Measurements from ENCODE around the gene ELAVL1.
A peak's percentile ranks its signal among the peaks of the same experiment; 100 is the strongest.
"Not testable (repeated sequence)": the region's sequence is repeated elsewhere in the genome, so short reads cannot be mapped to it uniquely, and the experiment has no call there.

Gene ELAVL1

GRCh38 chr19:7920519-7921301 is 84.7 kb downstream of the ELAVL1 start:
- peak; percentile 92 to 97 for DNase-seq

DNA sequence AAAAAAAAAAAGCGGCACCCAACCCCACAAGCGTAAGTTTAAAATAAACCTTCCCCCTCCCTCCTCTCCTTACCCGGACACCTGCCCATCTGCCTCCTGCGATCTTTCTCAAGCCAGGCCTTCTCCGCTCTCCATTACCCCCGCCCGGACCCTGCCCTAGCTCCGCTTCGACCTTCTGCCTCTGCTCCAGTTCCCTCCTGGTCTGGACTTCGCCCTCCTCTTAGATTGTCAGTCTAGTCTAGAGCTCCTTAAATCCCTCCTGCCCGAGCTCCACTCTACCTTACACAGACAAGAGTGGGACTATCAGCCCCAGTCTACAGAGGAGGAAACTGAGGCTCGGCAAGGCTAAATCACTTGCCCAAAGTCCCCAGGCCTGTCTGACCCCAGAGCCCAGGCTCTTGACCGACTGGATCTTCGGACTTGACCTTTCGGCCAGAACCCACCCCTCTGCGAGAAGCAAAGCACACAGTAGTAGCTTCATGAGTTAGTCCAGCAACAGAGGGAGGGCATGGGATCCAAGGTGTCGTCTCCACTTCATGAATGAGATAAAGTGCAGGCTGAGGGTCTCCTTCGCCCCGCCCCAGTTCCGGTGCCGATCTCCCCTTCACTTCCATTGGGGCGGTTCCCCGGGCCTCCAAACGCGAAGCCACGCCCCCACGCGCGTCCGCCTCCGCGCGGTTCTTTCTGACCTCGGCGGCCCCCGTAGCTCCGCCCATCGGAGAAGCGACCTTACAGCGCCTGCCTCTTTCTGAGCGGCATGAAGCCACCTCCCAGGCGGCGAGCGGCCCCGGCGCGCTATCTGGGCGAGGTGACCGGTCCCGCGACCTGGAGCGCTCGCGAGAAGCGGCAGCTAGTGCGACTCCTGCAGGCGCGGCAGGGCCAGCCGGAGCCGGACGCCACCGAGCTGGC is 85.6 kb downstream of the ELAVL1 start, which contains the start of gene SNAPC2:
Gene SNAPC2 (plus strand): TSS at position 729 of the 909 bp plus-strand sequence. CDS start 29 bp downstream, at position 758.
- peak; percentile 89 to 95 for DNase-seq

DNA sequence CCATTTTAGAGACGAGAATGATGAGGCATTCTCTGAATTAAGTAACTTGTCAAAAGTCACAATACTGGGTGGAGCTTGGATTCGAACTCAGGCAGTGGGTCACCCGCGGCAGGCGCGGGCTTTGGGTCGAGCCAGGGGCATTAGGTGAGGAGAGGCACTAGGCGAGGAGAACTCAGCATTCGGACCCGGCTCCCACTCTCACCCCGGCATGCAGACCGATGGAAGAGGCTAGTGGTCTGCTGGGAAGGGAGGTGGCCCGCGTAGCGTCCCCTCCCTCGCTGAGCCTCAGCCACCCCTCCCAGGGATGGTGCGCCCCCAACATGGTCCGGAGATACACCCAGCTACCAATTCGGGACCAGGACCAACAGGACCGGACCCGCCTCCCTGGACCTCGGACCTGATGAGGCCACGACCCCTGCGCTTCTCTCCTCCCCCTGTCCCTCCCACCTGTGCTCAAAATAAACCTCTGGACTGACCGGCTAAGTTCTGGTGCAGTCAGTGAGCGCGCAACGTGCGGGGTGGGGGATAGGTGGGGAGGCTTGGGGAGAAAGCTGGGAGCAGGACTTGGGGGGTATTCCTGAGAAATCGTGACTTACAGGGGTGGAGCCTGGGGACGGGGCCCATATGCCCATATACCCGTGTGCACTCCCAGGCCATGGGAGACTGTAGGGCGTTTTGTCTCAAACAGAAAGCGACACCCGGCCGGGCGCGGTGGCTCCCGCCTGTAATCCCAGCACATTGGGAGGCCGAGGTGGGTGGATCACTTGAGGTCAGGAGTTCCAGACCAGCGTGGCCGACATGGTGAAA is 86.6 kb downstream of the ELAVL1 start:
- peak in 1 of 2 experiments; percentile 28 for DNase-seq

- not testable (repeated sequence) for DNase-seq
These were observed 87.3 kb downstream of the ELAVL1 start for GRCh38 chr19:7918062-7918614.

DNA sequence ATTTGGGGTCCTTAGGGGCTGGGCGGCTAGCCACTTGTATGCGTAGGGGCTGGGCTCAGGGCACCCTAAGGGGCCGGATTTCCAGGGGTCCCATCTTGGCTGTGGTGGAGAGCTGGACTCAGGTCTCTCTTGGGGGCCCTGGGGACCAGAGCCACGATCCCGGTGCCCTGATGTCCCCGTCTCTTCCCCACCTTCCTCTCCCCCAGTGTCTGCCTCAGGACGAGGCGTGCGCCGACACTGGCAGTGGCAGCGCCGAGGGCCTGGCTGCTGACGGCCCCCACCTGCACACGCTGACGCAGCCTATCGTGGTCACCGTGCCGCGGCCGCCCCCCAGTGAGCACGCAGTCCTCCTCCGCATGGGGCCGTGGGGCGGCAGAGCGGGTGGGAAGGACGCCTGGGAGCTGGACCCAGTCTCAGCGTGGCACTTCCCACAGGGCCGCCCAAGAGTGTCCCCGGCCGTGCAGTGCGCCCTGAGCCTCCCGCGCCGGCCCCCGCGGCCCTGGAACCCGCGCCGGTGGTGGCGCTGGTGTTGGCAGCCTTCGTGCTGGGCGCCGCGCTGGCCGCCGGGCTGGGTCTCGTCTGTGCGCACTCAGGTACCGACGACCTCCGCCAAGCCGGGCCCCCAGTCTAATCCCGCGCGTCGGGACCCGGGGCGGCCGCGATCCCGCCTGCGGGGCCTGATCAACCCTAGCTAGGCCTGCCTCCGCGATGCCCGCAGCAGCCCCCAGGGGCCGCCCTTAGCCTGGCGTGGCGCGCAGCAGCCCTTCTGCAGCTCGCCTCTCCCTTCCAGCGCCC is 88.0 kb downstream of the ELAVL1 start:
- DNase-seq: peak; percentile 37 to 67

- DNase-seq: no peak
These were observed 88.5 kb downstream of the ELAVL1 start for GRCh38 chr19:7916955-7917266.

DNA sequence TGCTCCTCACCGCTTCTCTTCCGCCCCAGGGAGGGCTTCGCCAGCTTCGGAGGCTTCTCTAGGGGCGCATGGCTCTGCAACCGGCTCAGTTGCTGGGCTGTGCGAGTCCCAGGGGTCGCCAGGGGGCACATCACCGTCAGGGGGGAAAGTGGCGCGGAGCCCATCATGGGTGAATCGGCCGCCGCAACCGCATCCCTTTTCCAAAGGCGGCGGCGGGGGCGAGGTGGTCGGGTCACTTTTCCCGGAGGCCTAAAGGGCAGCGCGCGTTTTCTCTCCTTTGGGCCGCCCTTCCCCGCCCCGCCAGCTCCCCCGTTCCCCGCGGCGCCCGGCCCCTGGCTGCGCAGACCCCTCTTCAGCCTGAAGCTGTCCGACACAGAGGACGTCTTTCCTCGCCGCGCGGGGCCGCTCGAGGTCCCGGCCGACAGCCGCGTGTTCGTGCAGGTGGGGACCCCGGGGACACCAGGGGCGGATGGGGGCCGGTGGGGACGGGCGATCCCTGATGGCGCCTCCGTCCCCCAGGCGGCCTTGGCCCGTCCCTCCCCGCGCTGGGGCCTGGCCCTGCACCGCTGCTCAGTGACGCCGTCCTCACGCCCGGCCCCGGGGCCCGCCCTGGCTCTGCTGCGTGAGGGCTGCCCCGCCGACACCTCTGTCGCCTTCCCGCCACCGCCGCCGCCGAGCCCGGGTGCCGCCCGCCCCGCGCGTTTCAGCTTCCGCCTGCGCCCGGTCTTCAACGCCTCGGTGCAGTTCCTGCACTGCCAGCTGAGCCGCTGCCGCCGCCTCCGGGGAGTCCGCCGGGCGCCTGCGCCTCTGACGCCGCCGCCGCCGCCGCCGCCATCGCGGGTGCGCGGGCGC is 89.1 kb downstream of the ELAVL1 start:
- DNase-seq: peak in 1 of 2 experiments; percentile 51

DNA sequence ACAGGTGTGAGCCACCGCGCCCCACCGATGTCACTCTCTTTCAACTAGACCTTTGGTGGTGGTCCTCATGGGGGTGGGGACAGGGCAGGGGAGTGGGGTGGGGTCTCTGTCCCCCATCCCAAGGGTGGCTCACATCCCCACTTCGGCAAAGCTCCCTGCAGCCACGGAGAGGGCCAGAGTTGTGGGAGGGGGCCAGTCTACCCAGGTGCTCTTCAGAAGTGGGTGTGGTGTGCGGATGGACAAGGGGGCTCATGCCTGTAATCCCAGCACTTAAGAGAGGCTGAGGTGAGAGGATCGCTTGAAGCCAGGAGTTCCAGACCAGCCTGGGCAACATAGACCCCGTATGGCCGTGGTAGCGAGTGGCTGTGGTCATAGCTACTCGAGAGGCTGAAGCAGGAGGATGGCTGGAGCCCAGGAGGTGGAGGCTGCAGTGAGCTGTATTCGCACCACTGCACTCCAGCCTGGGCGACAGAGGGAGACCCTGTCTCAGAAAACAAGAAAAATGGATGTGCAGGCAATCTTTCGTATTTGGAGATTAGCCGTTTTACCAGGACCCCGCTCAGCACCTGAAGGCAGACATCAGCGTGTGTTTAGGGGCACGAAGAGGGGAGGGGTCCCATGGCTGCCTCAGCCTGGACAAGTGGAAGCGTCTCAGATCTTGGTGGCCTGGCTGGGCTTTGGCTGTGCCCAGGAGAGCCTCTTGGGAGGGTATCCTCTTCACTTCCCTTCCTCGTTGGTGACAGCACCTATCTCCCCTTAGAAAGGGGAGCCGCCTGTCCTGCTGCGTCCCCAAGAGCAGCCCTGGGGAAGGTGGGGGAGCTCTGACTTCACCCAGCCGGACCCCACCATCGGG is 90.0 kb downstream of the ELAVL1 start:
- no peak for DNase-seq

DNA sequence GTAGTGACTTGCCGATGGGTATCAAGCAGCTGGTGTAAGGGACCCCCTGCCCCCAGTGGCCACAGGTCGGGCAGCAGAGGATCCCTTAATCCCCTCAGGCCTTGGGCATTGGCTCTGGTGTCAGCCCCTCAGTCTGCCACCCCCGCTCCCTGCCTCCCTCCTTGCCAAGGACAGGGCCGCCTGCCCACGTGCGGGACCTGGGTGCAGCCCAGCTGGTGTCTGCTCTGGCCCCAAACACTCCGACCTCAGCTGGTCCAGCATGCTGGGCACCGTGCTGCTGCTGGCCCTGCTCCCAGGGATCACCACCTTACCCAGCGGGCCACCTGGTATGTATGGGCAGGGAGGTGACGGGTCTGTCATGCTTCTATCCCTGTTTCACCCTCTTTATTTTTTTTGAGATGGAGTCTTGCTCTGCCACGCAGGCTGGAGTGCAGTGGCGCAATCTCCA is 90.8 kb downstream of the ELAVL1 start, which contains the start of gene TGFBR3L:
Gene TGFBR3L (plus strand): TSS at position 233 of the 448 bp plus-strand sequence.
- peak in 1 of 2 experiments; percentile 20 for DNase-seq

GRCh38 chr19:7914099-7914498 is 91.3 kb downstream of the ELAVL1 start:
- no peak for DNase-seq

- DNase-seq: no peak
These were observed 91.8 kb downstream of the ELAVL1 start for GRCh38 chr19:7913652-7914051.

DNA sequence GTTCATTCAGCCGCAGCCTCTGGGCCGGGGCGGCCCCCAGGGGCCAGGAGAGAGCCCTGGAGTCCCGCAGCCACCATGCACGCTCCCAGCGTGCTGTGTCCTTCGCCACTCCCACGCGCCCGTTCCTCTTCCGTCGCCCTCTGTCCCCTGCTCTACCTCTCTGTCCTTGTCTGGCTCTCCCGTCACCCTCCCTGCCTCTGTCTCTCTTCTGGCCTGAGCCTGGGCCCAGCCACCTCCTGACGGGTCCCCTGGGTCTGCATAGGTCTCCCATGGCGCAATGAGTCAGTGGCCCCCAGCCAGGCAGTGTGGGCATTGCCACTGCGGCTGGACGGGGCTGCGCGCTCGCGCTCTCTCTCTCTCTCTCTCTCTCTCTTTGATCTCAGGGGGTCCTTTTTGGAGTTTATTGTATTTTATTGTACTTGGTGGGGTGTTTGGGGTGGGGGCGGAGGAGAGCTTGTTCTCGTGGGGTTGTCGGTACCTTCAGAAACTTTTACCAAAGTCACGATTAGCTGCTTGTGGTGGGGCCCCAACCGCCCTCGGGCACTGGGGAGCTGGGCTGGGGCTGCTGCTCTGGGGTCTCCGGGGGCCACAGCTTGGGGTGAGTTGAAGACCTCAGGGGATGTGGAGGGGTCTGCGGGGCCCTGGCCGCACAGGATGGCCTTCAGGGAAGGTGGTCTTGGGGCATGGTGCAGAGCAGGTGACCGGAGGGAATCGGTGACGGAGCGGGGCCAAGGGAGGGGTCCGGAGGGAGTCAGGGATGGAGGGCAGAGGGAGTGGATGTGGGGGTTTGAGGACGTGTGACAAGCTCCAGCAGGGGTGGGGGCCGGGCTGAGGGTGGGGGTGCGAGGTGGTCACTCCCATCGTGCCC is 92.5 kb downstream of the ELAVL1 start:
- no peak for DNase-seq

DNA sequence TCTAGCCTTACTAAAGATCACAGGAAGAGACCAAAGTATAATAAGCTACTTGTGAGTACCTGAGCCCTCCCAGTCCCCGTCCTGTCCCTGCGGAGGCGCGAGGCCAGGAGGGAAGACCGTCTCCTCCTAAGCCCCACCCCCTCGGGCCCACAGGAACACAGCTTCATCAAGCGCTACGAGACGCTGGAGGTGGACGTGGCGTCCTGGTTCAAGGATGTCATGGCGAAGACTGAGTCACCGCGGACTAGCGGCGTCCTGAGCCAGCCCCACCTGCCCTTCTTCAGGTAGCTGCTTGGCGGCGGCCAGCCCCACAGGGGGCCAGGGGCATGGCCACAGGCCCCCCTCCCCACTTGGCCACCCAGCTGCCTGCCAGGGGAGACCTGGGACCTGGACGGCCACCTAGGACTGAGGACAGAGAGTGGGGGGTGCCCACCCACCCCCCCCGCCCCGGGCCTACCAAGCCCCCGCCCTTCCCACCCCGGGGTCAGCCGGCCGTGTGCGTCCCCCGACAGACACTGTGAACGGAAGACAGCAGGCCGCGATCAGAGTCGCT is 93.2 kb downstream of the ELAVL1 start:
- DNase-seq: no peak

DNA sequence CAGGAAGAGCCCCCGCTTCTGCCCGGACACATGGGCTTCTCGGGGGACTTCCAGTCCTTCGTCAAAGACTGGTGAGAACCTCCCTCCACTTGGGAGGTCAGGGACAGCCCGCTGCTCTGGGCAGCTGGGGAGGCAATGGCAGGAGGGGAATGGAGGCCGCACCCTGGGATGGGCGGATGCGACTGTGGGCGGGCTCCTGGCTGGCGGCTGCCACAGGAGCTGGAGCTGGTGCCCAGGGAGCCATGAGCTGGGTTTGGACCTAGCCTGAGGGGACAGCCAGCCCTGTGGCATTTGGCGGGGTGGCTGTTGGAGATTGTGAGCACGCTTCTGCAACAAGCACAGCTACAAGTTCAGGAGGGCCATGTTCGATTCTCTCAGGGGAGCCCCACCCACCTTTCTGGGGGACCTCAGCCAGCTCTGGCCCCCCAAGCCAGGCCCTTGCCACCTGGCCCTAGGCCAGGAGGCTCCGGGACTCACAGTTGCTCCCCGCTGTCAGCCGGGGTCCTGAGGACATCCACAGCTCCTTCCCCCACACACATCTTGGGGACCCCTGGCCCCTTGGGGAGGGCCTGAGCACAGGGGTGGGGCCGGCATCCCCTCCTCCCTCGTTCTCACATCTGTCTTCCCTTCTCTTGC is 93.8 kb downstream of the ELAVL1 start:
- DNase-seq: no peak

- no peak for DNase-seq
These were observed 94.9 kb downstream of the ELAVL1 start for GRCh38 chr19:7910321-7911161.

GRCh38 chr19:7909471-7910067 is 95.9 kb downstream of the ELAVL1 start:
- no peak for DNase-seq
